Brain microvascular endothelial cell (primary cell): ENCODE results near the gene N4BP2L1.

Experiments used
- DNase-seq: peaks from one replicate; pipeline ENCODE4 v3.0.0-alpha.2; 2020
- H3K27ac ChIP-seq: fragments of 250-450 bp; sonication (Bioruptor Pico); 2 replicates; pipeline ENCODE4 v1.5.1; 2020; ENCODE audit warnings: mild to moderate bottlenecking, moderate library complexity
- H3K27me3 ChIP-seq: fragments of 250-450 bp; sonication (Bioruptor Pico); replicated peaks from 2 replicates; pipeline ENCODE4 v1.5.1; 2020; ENCODE audit warnings: mild to moderate bottlenecking
- H3K36me3 ChIP-seq: fragments of 250-450 bp; sonication (Bioruptor Pico); replicated peaks from 2 replicates; pipeline ENCODE4 v1.5.1; 2020; ENCODE audit warnings: mild to moderate bottlenecking
- H3K4me3 ChIP-seq: 2 replicates; pipeline ENCODE4 v1.5.1; 2011; ENCODE audit warnings: low read depth, mild to moderate bottlenecking, control low read depth, low read length, moderate library complexity
- in situ Hi-C: cut with HindIII; loops from 2 replicates; pipeline ENCODE4 v1.10.0; 2017; ENCODE audit warnings: low sequenced_read_pairs, low pct_ligation_motif_present
- TF ChIP-seq, protein P1 (sequence below): IDR thresholded peaks from 2 replicates; pipeline ENCODE4 v1.5.1; 2011; ENCODE audit warnings: low read depth, mild to moderate bottlenecking, moderate library complexity, low read length, control low read depth, inconsistent platforms; ENCODE audit errors: missing control alignments

The N4BP2L1 gene

DNA sequence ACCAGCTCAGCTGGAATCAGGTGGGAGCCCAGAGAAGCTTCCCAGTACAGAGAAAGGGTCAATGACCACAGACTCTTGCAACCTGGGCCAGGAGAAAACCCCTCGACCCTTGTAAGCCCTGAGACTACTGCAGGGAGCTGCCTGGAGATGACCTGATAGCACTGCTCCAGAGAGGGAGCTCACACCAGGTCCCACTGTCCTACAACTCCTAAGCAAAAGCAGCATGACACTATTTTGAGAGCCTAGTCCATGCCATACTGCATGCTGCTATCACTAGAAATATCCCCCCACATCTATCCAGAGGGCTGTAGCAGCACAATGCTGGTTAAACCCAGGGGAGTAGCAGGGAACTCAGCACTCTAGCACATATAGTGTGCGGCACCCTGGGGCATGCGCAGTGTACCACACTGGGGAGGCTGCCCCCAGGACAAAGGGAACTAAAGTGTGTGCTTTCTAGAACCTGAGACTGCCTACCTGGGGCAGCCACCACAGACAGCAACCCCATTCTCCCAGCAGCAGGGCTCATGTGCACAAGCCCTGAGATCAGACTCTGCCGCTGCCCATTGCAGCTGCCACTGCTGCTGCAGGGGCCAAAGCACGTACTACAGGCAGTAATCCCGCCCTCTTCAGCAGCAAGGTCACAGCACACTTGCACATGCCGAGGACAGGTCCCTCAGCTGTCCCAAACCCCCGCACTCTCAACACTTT lies 27.1 kb upstream of the N4BP2L1 start:
- no peaks in the 10 kb centered on the region for H3K36me3 ChIP-seq
- TF ChIP-seq, protein P1, sequence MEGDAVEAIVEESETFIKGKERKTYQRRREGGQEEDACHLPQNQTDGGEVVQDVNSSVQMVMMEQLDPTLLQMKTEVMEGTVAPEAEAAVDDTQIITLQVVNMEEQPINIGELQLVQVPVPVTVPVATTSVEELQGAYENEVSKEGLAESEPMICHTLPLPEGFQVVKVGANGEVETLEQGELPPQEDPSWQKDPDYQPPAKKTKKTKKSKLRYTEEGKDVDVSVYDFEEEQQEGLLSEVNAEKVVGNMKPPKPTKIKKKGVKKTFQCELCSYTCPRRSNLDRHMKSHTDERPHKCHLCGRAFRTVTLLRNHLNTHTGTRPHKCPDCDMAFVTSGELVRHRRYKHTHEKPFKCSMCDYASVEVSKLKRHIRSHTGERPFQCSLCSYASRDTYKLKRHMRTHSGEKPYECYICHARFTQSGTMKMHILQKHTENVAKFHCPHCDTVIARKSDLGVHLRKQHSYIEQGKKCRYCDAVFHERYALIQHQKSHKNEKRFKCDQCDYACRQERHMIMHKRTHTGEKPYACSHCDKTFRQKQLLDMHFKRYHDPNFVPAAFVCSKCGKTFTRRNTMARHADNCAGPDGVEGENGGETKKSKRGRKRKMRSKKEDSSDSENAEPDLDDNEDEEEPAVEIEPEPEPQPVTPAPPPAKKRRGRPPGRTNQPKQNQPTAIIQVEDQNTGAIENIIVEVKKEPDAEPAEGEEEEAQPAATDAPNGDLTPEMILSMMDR, result no peak
- DNase-seq, result no peak
- no peak overlapping the region for H3K27ac ChIP-seq
- H3K4me3 ChIP-seq, result no peak overlapping the region
- H3K27me3 ChIP-seq, result no peaks in the 10 kb centered on the region
- in situ Hi-C loops, result no loop called here

DNA sequence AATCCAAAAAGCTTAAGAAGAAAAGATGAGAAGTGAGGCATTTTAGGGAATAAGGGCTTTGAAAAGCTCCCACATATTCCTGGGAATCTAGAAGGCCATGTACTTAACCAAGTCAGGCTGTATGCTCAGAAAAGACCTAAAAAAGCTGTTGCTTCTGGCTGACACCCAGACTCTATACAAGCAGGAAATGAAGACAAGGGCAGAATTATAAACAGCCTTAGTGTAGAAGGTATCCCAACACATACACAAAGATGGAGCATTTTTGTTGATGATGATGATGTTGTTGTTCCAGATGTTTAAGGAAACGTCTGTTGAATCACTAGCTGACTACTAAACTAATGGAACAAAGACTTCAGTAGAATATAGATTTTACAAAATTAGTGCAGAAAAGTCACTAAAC lies 26.1 kb upstream of the N4BP2L1 start:
- H3K27ac ChIP-seq, result no peak overlapping the region
- no peaks in the 10 kb centered on the region for H3K27me3 ChIP-seq
- no peak for DNase-seq
- no peak overlapping the region for H3K4me3 ChIP-seq
- no peaks in the 10 kb centered on the region for H3K36me3 ChIP-seq
- TF ChIP-seq, protein P1, result no peak
- in situ Hi-C loops, result no loop called here

DNA sequence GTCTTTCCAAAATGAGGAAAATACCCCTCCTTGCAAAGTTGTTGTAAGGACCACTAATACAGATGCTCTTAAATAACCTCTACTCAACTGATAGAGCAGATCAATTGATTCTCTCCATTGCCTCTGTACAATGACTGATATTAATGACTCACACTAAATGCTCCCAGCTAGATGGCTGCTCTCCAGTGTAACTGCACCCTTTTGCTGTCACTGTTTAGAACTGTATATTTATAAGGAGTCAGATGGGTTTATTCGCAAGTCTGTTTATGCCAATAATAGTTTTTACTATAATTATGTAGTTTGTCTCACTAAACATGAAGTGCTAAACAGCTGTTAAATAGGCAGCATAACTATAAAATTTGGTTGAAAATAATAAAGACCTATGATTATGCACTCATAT lies 21.0 kb upstream of the N4BP2L1 start:
- no peak for DNase-seq
- TF ChIP-seq, protein P1, result no peak
- in situ Hi-C loops, result no loop called here
- Histone ChIP-seq H3K36me3 (no peaks in the 10 kb centered on the region), H3K27me3 (no peaks in the 10 kb centered on the region), H3K4me3 (no peak overlapping the region), H3K27ac (no peak overlapping the region)

DNA sequence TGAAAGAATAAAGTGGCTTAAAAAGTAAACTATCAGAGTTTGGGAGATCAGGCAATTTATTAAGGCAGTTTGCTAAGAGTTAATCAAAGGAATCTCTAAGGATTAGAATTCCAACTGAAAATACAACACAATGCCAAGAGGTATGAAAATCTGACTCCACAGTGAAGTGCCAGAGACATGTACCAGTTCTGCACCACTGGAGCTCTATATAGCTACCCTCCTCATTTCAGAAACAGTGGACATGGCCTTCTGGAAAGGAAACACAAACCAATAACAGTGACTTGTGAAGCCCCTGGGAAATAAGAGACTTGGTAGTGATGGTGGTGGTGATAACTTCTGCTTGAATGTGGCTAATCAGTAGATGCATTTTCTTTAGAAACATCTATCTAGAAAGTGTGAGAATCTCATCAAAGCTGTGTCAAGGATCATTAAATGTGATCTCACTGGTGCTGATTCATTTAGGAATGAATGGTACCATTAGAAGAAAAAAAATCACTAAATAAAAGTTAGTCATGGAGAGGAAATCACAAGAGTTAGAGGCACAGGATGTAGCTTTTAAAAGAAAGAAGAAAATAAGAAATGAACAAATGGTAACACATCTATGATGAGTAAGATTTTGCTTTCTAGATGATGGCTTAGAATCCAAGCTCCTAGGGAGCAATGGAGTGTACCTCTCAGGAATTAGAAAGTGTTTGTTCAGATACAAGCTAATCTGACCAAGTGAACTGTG lies 20.1 kb upstream of the N4BP2L1 start:
- Histone ChIP-seq H3K27me3 (no peaks in the 10 kb centered on the region), H3K36me3 (no peaks in the 10 kb centered on the region), H3K27ac (no peak overlapping the region), H3K4me3 (no peak overlapping the region)
- TF ChIP-seq, protein P1, result no peak
- no peak for DNase-seq
- in situ Hi-C loops, result no loop called here

DNA sequence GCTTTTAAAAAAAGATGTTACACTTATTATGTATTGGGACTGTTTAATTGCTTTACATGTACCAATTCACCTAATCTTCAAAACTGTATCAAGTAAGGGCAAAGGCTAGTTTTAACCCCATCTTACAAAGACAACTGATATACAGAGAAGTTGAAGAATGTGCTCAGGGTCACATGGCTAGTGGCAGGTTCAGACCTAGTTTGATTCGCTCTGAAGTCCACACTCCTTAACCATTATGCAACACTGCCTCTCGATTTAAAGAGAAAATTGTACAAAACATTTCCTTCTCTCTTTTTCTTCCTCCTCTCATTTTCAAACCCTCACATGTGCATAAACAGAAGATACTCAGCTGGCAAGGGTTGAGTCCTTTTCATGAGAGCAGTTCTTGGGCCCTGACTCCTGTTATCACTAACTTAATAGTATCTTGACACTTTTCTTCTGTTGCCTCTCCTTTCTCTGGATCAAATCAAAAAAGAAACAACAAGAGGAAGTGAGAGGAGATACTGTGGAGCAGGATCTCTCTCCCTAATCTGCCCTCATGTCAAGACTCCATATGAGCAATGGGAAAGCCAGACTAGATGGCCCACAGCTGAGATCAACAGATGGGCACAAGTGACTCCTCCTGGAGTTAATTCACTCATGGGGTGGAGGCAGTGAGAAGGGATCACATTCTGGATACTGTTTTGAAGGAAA lies 19.0 kb upstream of the N4BP2L1 start:
- TF ChIP-seq, protein P1, result no peak
- Histone ChIP-seq H3K36me3 (no peaks in the 10 kb centered on the region), H3K27ac (no peak overlapping the region), H3K27me3 (no peaks in the 10 kb centered on the region), H3K4me3 (no peak overlapping the region)
- DNase-seq, result no peak
- in situ Hi-C loops, result no loop called here
